ENCODE data around the gene EIF2S1. TPM values are rescaled to one million over a fixed set of nuclear protein-coding genes. Genes with fewer than 3 reads are reported as not detected.

Gene EIF2S1
- total RNA-seq, 1 donor from 2014 or later = 88.1 TPM

GRCh38 chr14:67420102-67420739, 60.1 kb downstream of the EIF2S1 start:
- no peaks in the 10 kb centered on the region for H3K27me3 Mint-ChIP-seq

DNA sequence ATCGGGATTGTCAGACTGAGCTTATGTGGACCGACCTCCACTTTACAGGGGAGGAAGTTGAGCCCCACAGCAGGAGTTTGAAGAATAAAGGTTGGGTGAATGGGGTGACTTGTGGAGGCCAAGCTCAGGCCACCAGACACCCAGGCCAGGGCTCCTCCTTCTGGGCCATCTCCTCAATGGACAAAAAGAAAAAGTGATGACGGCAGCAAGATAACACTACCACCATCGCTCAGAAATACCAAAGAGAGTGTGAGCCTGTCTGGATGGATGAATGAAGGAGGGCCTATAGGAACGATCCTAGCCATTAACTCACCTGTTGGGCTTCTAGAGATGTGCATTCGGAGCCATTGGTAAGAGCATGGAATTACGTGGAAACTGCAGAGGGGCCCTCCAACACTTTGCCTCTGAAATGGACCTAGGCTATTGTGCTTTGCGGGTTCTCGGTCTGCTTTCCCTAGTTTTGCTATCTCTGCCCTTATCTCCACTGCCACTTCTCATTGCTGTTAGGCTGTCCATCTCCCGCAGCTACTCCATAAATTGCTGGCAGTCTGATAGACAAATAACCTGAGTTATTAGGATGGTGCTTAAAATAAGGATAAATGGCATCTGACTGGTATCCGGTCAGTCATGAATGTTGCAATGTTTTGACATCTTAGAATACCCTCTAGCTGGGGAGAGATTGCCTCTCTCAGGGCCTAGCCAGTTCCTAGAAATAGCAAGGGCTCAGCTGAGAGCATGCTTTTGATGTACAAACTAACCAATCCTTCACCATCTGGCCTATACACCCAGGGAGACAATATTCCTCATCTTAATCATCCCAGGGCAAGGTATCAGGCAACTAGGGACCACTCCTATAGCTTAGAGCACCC, 61.5 kb downstream of the EIF2S1 start:
- no peak for DNase-seq (ENCODE audit: extremely low spot score, unreplicated experiment)
- H3K4me3 Mint-ChIP-seq = no peak overlapping the region
- no peaks in the 10 kb centered on the region for H3K4me1 Mint-ChIP-seq (ENCODE audit: unreplicated experiment)
- no peaks in the 10 kb centered on the region for H3K9me3 Mint-ChIP-seq
- no peaks in the 10 kb centered on the region for H3K36me3 Mint-ChIP-seq
- no peaks in the 10 kb centered on the region for H3K27me3 Mint-ChIP-seq
- H3K27ac Mint-ChIP-seq = no peak overlapping the region
- TF ChIP-seq CTCF (conservative IDR thresholded peaks at IDR 0.05) = no peak

More at GRCh38 chr14:67420102-67420739, 60.1 kb downstream of the EIF2S1 start:
- peak; percentile 43 for TF ChIP-seq CTCF (conservative IDR thresholded peaks at IDR 0.05)
- no peak for DNase-seq (ENCODE audit: extremely low spot score, unreplicated experiment)
- Mint-ChIP-seq H3K9me3 (no peaks in the 10 kb centered on the region), H3K27ac (no peak overlapping the region), H3K4me3 (no peak overlapping the region), H3K4me1 (ENCODE audit: unreplicated experiment) (no peaks in the 10 kb centered on the region), H3K36me3 (no peaks in the 10 kb centered on the region)

GRCh38 chr14:67423424-67423823, 63.3 kb downstream of the EIF2S1 start:
- no peaks in the 10 kb centered on the region for H3K36me3 Mint-ChIP-seq
- peaks cover 4% of the 10 kb centered on the region for H3K27me3 Mint-ChIP-seq
- no peaks in the 10 kb centered on the region for H3K9me3 Mint-ChIP-seq

DNA sequence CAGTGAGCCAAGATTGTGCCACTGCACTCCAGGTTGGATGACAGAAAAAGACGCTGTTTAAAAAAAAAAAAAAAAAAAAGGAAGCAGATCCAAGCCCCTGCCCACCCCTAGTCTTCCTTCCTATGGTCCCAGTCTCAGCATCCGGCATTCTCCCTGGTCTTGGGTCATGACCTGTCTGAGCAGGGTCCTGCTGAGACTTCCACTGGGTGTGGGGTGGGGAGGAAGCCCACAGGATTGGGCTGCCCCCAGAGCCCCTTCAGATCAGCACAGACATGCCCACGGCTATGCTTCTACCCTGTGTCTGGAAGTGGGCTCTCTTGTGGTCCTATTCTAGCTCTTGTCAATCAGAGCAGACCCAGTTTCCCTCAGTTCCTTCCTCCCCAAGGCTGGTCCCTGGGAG, 64.4 kb downstream of the EIF2S1 start:
- Mint-ChIP-seq H3K4me1 (ENCODE audit: unreplicated experiment) (peaks cover 14% of the 10 kb centered on the region), H3K27me3 (peaks cover 4% of the 10 kb centered on the region), H3K27ac (no peak overlapping the region), H3K4me3 (no peak overlapping the region), H3K9me3 (no peaks in the 10 kb centered on the region), H3K36me3 (no peaks in the 10 kb centered on the region)
- no peak for TF ChIP-seq CTCF (conservative IDR thresholded peaks at IDR 0.05)
- no peak for DNase-seq (ENCODE audit: extremely low spot score, unreplicated experiment)

More at GRCh38 chr14:67423424-67423823, 63.3 kb downstream of the EIF2S1 start:
- no peak for TF ChIP-seq CTCF (conservative IDR thresholded peaks at IDR 0.05)
- DNase-seq (ENCODE audit: extremely low spot score, unreplicated experiment) = no peak
- H3K4me3 Mint-ChIP-seq = no peak overlapping the region
- no peak overlapping the region for H3K27ac Mint-ChIP-seq
- H3K4me1 Mint-ChIP-seq (ENCODE audit: unreplicated experiment) = peaks cover 9% of the 10 kb centered on the region

DNA sequence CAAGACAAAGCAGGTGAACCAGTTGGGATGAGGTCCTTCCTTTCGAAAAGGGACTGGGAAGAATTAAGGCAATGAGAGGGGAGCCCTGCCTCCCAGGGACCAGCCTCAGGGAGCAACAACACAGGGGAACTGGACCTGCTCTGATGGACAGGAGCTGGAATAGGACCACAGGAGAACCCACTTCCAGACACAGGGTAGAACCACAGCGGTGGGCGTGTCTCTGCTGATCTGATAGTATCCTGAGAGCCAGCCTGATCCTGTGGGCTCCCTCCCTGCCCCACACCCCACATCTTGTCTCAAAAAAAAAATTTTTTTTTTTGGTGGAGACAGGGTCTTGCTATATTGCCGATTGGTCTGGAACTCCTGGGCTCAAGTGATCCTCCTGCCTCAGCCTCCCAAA, 65.5 kb downstream of the EIF2S1 start:
- DNase-seq (ENCODE audit: extremely low spot score, unreplicated experiment) = no peak
- Mint-ChIP-seq H3K27me3 (peaks cover 4% of the 10 kb centered on the region), H3K36me3 (no peaks in the 10 kb centered on the region), H3K4me1 (ENCODE audit: unreplicated experiment) (peaks cover 14% of the 10 kb centered on the region), H3K27ac (no peak overlapping the region), H3K4me3 (no peak overlapping the region), H3K9me3 (no peaks in the 10 kb centered on the region)
- no peak for TF ChIP-seq CTCF (conservative IDR thresholded peaks at IDR 0.05)

All from type B pancreatic cell (in vitro differentiated cells).